Stimulated activated naive CD4-positive, alpha-beta T cell (primary cell): Measurements from ENCODE around the gene TEKTIP1.
"Not testable (repeated sequence)": the region's sequence is repeated elsewhere in the genome, so short reads cannot be mapped to it uniquely, and the experiment has no call there.

Experiments used
- DNase-seq, 6 experiments: peaks; one replicate each; lab custom pipeline; 2025; lab: John Stamatoyannopoulos, UW

Gene TEKTIP1

GRCh38 chr19:3523361-3524077, 15.5 kb upstream of the TEKTIP1 start:
- DNase-seq, result no peak

- no peak for DNase-seq
These were observed 14.7 kb upstream of the TEKTIP1 start for GRCh38 chr19:3524078-3524842.

DNA sequence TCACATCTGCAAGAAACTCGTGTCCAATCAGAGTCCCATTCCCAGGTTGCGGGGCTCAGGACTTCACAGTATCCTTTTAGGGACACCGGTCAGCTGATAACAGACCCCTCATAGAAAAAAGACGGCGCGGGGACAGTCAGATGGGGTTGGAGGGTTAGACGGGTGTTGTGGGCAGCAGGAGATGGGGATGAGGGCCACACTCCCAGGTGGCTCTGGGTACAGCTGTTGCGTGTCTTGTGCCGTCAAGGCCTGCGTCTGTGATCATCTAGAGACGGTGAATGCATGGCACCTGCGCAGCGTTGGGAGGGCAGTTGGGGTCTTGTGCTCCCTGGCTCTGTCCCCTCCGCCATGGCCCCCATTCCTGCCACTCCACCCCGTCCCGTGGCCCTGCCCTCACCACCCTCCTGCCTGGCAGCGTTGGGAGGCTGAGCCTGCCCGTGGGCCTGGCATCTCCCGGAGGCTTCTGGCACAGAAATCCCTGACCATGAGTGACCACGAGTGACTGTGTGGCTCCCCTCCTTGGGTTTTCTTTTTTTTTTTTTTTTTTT, 14.0 kb upstream of the TEKTIP1 start:
- no peak for DNase-seq

DNA sequence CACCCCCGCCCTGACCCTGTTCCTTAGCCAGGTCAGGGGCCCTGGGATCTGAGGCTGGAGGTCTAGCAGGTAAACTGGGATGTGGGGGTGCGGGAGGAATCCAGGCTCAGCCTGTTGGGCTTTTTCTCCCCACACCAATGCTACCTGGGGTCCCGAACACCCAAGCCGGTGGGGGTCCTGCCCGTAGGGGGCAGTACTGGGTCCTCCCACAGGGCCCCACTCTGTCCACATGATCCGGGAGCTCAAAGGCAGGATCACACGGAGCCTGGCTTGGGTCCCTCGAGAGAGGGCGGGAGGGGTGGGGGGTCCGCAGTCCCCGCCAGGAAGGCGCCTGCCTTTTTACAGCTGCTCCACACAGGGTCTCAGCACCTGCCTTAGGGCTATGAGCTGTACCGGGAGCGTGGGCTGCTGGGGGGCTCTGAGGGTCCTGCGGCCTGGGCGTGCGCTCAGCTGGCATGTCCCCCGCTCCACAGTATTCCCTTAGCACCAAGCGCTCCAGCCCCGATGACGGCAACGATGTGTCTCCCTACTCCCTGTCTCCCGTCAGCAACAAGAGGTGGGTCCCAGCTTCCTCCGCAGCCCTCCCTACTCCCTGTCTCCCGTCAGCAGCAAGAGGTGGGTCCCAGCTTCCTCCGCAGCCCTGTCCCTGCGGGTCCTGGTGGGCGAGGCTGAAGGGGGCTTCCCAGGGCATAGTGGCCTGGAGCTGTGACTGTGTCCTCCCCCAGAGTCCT, 12.3 kb upstream of the TEKTIP1 start:
- no peak for DNase-seq

- DNase-seq, result no peak
These were observed 11.6 kb upstream of the TEKTIP1 start for GRCh38 chr19:3527238-3527910.

GRCh38 chr19:3528080-3528479, 10.9 kb upstream of the TEKTIP1 start:
- DNase-seq, result no peak

DNA sequence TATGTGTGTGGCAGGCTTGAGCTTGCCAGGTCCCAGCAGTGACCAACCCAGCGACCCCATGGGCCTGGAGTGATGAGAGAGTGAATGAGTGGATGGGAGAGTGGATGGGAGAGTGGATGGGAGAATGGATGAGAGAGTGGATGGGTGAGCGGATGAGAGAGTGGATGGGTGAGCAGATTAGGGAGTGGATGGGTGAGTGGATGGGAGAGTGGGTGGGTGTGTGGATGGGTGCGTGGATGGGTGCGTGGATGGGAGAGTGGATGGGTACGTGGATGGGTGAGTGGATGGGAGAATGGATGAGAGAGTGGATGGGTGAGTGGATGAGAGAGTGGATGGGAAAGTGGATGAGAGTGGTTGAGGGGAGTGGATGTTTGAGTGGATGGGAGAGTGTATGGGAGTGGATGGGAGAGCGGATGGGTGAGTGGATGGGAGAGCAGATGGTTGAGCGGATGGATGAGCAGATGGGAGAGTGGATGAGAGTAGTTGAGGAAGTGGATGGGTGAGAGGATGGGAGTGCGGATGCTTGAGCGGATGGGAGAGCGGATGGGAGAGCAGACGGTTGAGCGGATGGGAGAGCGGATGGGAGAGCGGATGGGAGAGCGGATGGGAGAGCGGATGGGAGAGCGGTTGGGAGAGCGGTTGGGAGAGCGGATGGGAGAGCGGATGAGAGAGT, 10.3 kb upstream of the TEKTIP1 start:
- no peak for DNase-seq

- not testable (repeated sequence) for DNase-seq
These were observed 9.7 kb upstream of the TEKTIP1 start for GRCh38 chr19:3529299-3529698.

- no peak for DNase-seq
These were observed 8.6 kb upstream of the TEKTIP1 start for GRCh38 chr19:3530389-3530788.

DNA sequence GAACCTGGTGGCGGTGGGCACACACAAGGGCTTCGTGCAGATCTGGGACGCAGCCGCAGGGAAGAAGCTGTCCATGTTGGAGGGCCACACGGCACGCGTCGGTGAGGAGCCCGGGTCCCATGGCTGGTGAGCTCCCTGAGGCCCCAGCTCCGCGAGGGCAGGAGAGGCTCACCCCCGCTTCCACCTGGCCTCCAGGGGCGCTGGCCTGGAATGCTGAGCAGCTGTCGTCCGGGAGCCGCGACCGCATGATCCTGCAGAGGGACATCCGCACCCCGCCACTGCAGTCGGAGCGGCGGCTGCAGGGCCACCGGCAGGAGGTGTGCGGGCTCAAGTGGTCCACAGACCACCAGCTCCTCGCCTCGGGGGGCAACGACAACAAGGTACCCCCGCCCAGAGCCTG, 7.3 kb upstream of the TEKTIP1 start:
- no peak for DNase-seq

- DNase-seq, result no peak
These were observed 6.7 kb upstream of the TEKTIP1 start for GRCh38 chr19:3532154-3532786.

DNA sequence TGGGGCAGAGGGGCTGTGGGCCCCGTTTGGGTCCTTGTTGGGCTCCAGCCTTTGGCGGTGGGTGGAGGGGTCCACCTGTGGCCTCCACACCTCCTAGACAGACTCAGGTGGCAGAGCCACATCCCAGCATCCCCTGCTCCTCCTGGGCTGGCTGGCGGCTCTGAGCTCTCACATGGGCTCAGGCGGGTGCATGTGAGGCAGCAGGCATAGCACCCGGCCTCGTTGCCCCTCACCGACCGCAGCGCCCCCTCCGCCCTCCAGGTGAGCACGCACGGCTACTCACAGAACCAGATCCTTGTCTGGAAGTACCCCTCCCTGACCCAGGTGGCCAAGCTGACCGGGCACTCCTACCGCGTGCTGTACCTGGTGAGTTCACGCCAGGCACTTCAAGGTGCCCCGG, 5.9 kb upstream of the TEKTIP1 start:
- no peak for DNase-seq

DNA sequence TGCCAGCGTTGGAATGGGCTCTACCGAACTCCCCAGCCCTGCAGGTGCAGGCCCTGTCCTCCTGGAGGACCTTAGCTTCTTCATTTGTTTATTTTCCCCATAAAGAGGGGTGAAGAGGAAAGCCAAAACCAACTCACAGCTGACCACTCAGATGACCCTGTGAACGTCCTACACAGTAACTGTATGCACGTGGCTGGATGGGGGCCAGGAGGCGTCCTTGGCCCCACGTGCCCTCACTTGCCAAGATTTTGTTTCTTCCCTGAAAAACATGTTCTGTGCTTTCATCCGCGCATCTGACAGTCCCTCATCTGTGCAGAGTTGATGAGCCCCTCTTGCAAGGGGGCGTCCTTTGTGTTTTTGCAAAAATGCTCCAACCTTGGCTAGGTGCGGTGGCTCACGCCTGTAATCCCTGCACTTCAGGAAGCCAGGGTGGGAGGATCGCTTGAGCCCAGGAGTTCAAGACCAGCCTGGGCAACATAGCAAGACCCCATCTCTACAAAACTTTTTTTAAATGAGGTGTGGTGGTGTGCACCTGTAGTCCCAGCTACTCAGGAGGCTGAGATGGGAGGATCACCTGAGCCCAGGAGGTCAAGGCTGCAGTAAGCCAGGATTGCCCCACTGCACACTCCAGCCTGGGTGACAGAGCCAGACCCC, 5.3 kb upstream of the TEKTIP1 start:
- no peak for DNase-seq

DNA sequence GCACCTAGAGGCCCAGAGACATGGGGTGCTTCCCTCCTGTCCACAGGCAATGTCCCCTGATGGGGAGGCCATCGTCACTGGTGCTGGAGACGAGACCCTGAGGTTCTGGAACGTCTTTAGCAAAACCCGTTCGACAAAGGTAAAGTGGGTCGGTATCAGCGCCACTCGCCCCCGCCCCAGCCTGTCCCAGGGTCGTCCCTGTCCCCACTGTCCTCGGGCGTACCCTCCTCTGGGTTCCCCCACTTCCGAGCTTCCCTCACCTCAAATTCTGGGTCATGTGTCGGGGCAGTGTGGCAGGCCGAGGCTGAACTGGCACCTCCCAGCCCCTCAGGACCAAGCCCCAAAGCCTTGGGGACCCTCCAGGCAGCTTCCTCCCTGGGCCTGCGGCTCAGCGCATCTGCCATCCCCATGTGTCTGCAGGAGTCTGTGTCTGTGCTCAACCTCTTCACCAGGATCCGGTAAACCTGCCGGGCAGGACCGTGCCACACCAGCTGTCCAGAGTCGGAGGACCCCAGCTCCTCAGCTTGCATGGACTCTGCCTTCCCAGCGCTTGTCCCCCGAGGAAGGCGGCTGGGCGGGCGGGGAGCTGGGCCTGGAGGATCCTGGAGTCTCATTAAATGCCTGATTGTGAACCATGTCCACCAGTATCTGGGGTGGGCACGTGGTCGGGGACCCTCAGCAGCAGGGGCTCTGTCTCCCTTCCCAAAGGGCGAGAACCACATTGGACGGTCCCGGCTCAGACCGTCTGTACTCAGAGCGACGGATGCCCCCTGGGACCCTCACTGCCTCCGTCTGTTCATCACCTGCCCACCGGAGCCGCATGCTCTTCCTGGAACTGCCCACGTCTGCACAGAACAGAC, 4.4 kb upstream of the TEKTIP1 start:
- DNase-seq, result no peak

DNA sequence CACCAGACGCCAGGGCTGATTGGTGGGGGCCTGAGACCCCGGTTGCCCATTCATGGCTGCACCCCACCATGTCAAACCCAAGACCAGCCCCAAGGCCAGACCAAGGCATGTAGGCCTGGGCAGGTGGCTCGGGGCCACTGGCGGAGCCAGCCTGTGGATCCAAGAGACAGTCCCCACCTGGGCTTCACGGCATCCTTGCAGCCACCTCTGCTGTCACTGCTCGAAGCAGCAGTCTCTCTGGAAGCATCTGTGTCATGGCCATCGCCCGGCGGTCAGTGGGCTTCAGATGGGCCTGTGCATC, 3.8 kb upstream of the TEKTIP1 start:
- no peak for DNase-seq

GRCh38 chr19:3535563-3535965, 3.4 kb upstream of the TEKTIP1 start:
- no peak for DNase-seq

- no peak for DNase-seq
These were observed 3.0 kb upstream of the TEKTIP1 start for GRCh38 chr19:3535981-3536380.

- no peak for DNase-seq
These were observed 2.4 kb upstream of the TEKTIP1 start for GRCh38 chr19:3536429-3537100.

DNA sequence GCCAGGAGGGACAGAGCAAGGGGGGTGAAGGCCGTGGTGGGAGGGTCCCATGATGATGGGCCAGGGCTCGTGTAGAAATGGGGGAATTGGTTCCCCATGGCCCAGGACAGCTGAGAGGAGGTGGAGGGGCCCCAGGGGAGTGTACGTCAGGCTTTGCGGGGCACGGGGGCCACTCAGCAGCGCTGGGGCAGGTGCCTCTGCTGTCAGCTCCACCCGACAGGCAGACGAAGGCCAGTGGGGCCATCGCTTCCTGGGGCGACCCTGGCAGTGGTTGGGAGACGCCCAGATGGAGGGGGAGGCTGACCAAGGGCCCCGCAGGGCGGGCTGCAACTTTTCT, 1.9 kb upstream of the TEKTIP1 start:
- no peak for DNase-seq
